ENCODE data around the gene ATAD2B.
A peak's percentile ranks its signal among the peaks of the same experiment; 100 is the strongest.

Gene ATAD2B

DNA sequence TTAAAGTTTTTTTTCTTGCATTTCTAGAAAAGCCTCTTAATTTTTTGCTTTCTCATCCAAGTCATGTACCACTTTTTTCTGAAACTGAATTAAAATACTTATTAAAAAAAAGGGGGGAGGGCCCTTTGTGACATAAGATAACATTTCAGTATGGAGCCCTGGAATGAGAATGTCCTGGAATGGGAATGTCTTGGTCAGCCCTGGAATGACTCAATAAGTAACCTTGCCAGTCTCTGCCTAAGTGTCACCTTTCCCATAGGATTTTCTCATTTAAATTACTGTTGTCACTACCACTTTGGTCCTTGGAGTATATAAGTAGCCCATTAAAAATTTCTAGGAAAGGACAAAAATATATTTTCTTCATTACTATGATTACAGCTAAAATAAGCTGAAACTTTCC lies 18.1 kb upstream of the ATAD2B start:
- no peak overlapping the region for H3K4me3 ChIP-seq (ENCODE audit: low read depth in 1 of 2, low read length in 1 of 2)
- H3K36me3 ChIP-seq = no peaks in the 10 kb centered on the region
- peaks cover 8 to 9% of the 10 kb centered on the region in 2 experiments for H3K4me1 ChIP-seq (ENCODE audit: control insufficient read depth in 1 of 2, insufficient read depth in 1 of 2, low read depth in 1 of 2, low read length in 1 of 2)
- peaks cover 33% of the 10 kb centered on the region for H3K27me3 ChIP-seq
- no peak overlapping the region for H3K27ac ChIP-seq
- no peaks in the 10 kb centered on the region for H3K9me3 ChIP-seq
- TF ChIP-seq, protein P1, sequence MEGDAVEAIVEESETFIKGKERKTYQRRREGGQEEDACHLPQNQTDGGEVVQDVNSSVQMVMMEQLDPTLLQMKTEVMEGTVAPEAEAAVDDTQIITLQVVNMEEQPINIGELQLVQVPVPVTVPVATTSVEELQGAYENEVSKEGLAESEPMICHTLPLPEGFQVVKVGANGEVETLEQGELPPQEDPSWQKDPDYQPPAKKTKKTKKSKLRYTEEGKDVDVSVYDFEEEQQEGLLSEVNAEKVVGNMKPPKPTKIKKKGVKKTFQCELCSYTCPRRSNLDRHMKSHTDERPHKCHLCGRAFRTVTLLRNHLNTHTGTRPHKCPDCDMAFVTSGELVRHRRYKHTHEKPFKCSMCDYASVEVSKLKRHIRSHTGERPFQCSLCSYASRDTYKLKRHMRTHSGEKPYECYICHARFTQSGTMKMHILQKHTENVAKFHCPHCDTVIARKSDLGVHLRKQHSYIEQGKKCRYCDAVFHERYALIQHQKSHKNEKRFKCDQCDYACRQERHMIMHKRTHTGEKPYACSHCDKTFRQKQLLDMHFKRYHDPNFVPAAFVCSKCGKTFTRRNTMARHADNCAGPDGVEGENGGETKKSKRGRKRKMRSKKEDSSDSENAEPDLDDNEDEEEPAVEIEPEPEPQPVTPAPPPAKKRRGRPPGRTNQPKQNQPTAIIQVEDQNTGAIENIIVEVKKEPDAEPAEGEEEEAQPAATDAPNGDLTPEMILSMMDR (IDR thresholded peaks at IDR 0.05) = no peak

DNA sequence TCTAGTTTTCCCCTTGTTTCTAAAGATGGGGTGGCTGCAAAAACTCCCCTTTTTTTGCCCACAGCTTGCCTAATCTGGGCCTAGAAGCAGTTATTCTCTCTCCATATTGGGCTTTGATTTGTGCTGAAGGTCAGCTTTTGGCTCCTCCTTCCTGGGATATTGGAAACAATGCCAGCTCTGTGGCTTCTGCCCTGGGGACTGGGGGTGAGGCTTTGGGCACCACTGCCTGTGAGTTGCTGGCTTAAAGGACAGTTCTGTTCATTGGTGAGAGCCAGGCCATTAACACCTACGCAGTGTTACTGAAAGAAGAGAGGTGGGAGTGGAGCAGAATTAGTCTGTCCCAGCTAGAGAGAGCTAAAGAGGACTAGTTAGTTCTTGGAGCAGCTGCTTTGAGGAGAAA lies 17.6 kb upstream of the ATAD2B start:
- TF ChIP-seq, protein P1 (IDR thresholded peaks at IDR 0.05) = no peak
- no peaks in the 10 kb centered on the region for H3K36me3 ChIP-seq

DNA sequence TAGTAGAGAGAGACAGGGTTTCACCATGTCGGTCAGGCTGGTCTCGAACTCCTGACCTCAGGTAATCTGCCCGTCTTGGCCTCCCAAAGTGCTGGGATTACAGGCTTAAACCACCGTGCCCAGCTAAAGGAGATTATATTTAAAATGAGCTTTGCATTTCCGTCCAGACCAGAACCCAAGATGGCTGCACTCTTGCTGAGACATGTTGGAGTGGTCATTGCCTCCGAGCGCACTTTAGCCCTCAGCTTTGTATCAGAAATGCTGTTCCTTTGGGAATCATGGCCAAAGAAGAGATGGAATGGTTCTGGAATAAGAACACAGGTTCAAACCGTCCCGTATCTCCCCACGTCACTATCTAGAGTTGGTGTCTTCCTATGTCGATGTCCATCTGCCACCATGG lies 16.7 kb upstream of the ATAD2B start:
- Histone ChIP-seq H3K4me3 (ENCODE audit: low read depth in 1 of 2, low read length in 1 of 2) (no peak overlapping the region), H3K4me1 (ENCODE audit: control insufficient read depth in 1 of 2, insufficient read depth in 1 of 2, low read depth in 1 of 2, low read length in 1 of 2) (peaks cover 20 to 22% of the 10 kb centered on the region in 2 experiments), H3K27me3 (peaks cover 45% of the 10 kb centered on the region), H3K27ac (no peak overlapping the region), H3K9me3 (no peaks in the 10 kb centered on the region), H3K36me3 (no peaks in the 10 kb centered on the region)
- TF ChIP-seq, protein P1 (IDR thresholded peaks at IDR 0.05) = no peak

More for the DNA sequence above, 17.6 kb upstream of the ATAD2B start:
- H3K27me3 ChIP-seq = peaks cover 37% of the 10 kb centered on the region
- no peak overlapping the region for H3K27ac ChIP-seq
- peaks cover 11 to 14% of the 10 kb centered on the region in 2 experiments for H3K4me1 ChIP-seq (ENCODE audit: control insufficient read depth in 1 of 2, insufficient read depth in 1 of 2, low read depth in 1 of 2, low read length in 1 of 2)
- H3K9me3 ChIP-seq = no peaks in the 10 kb centered on the region
- H3K4me3 ChIP-seq (ENCODE audit: low read depth in 1 of 2, low read length in 1 of 2) = no peak overlapping the region

DNA sequence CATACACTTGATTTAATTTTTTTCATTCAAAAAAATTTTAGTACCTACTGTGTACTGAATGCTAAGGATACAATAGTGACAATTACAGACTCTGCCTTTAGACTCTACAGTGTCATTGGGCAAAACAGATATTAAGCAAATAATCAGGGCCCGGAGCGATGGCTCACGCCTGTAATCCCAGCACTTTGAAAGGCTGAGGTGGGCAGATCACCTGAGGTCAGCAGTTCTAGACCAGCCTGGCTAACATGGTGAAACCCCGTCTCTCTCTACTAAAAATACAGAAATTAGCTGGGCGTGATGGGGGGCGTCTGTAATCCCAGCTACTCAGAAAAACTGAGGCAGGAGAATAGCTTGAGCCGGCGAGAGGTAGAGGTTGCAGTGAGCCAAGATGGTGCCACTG lies 14.7 kb upstream of the ATAD2B start:
- Histone ChIP-seq H3K36me3 (no peaks in the 10 kb centered on the region), H3K27ac (no peak overlapping the region), H3K9me3 (no peaks in the 10 kb centered on the region), H3K4me1 (ENCODE audit: control insufficient read depth in 1 of 2, insufficient read depth in 1 of 2, low read depth in 1 of 2, low read length in 1 of 2) (peaks cover 20 to 25% of the 10 kb centered on the region in 2 experiments), H3K27me3 (peaks cover 66% of the 10 kb centered on the region), H3K4me3 (ENCODE audit: low read depth in 1 of 2, low read length in 1 of 2) (no peak overlapping the region)
- TF ChIP-seq, protein P1 (IDR thresholded peaks at IDR 0.05) = no peak

DNA sequence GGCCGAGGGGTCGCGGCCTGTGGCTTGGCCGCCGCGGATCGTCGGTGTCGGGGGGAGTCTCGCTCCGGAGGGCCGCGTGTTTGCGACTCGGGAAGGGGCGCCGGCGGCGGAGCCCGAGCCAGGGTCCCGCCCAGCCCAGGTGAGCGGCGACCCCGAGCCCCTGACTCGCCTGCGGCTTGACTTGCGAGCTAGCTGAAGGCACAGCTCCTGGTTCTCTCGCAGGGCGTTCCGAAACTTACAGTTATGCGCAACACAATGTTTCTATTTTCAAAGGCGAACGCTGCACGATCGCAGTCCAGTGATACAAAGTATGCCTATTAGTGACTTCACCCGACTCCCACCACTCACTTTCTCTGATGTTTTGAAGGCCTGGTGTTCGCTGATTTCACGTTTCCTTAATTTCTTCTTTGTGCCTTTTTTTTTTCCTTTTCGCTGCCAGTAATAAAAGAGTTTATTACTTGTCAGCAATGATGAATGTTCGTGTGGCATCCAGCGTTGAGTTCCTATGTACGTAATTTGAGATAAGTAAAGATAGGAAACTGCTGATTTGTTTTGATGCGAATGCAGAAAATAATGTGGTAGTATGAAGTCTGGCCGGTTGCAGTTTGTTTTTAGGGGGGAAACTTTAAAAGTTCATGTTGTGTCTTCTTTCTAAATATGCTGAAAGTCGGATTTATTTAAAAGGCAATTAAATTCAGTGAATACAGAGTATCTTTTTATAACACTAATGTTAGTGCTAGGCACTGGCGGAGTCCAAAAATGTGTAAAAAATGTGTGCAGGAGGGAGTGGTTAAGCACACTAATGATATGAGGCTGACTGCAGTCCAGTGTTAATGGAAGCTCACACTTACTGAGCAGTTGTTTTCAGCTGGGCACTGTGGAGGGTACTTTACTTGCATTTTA lies 14.0 kb upstream of the ATAD2B start:
- TF ChIP-seq, protein P1 (IDR thresholded peaks at IDR 0.05) = no peak

More for the DNA sequence above, 14.0 kb upstream of the ATAD2B start:
- peaks cover 72% of the 10 kb centered on the region for H3K27me3 ChIP-seq
- H3K9me3 ChIP-seq = no peaks in the 10 kb centered on the region
- H3K4me3 ChIP-seq (ENCODE audit: low read depth in 1 of 2, low read length in 1 of 2) = peak overlapping the region; percentile 75 to 80
- H3K4me1 ChIP-seq (ENCODE audit: control insufficient read depth in 1 of 2, insufficient read depth in 1 of 2, low read depth in 1 of 2, low read length in 1 of 2) = peaks cover 20 to 25% of the 10 kb centered on the region in 2 experiments
- H3K36me3 ChIP-seq = no peaks in the 10 kb centered on the region
- H3K27ac ChIP-seq = peak overlapping the region; percentile 39

Data from neutrophil (primary cell).